Measurements from ENCODE around the gene DAGLA. TPM values are rescaled to one million over a fixed set of nuclear protein-coding genes. Genes with fewer than 3 reads are reported as not detected.
A peak's percentile ranks its signal among the peaks of the same experiment; 100 is the strongest.

DAGLA gene
- total RNA-seq, 1 donor, result 3.6 TPM

GRCh38 chr11:61718046-61718531 lies 37.9 kb downstream of the DAGLA start:
- Histone ChIP-seq H3K79me2 (ENCODE audit: insufficient read depth, low read length) (peaks cover 24% of the 10 kb centered on the region), H3K4me1 (ENCODE audit: insufficient read depth, low read length) (peaks cover 19% of the 10 kb centered on the region), H3K36me3 (ENCODE audit: insufficient read depth, low read length) (peaks cover 8% of the 10 kb centered on the region), H3K27ac (ENCODE audit: low read depth, low read length) (peak overlapping the region; percentile 50), H3K4me2 (ENCODE audit: insufficient read depth, low read length) (peak overlapping the region; percentile 75), H3K9me3 (ENCODE audit: low read depth, low read length) (no peaks in the 10 kb centered on the region), H3K27me3 (ENCODE audit: insufficient read depth, low read length) (no peaks in the 10 kb centered on the region), H2AFZ (ENCODE audit: low read length) (peak overlapping the region; percentile 7), H4K20me1 (ENCODE audit: insufficient read depth, low read length) (no peaks in the 10 kb centered on the region), H3K4me3 (ENCODE audit: insufficient read depth, low read length) (peak overlapping the region; percentile 80)
- no peak for DNase-seq (ENCODE audit: insufficient read length, low spot score, missing footprints)
- TF ChIP-seq, protein P1, sequence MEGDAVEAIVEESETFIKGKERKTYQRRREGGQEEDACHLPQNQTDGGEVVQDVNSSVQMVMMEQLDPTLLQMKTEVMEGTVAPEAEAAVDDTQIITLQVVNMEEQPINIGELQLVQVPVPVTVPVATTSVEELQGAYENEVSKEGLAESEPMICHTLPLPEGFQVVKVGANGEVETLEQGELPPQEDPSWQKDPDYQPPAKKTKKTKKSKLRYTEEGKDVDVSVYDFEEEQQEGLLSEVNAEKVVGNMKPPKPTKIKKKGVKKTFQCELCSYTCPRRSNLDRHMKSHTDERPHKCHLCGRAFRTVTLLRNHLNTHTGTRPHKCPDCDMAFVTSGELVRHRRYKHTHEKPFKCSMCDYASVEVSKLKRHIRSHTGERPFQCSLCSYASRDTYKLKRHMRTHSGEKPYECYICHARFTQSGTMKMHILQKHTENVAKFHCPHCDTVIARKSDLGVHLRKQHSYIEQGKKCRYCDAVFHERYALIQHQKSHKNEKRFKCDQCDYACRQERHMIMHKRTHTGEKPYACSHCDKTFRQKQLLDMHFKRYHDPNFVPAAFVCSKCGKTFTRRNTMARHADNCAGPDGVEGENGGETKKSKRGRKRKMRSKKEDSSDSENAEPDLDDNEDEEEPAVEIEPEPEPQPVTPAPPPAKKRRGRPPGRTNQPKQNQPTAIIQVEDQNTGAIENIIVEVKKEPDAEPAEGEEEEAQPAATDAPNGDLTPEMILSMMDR (IDR thresholded peaks at IDR 0.05; ENCODE audit: extremely low read depth, low read depth, low read length), result no peak

DNA sequence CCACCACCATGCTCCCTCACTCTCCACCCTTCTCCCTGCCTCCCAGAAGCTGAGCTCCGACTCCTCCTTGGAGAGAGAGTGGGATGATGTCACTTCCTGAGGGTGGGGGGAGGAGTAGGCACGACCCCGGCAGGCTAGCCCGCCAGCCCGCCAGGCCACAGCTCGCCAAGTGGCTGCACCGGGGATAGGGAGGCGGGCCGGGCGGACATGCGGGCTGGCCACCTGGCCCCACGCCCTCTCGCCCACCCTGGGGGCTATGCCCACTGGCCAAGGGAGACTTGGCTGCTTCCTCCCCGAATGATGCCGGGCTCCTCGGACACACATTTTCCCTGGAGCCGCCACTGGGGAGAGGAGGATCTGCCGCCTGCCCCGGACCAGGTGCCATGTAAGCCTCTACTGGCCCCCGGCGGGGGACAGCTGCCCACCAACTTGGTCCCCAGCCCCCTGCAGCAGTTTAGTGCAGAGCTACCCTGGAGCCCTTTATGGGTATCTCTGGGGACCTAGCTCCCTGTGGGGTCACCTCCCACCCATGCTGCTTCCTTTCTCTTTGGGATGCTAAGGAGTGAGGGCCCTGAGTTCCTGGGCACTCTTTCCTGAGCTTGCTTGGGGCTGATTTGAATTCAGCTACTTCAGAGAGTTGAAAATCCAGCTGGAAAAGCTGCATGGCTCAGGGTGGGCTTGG lies 38.6 kb downstream of the DAGLA start:
- TF ChIP-seq, protein P1 (IDR thresholded peaks at IDR 0.05; ENCODE audit: extremely low read depth, low read depth, low read length), result no peak
- Histone ChIP-seq H3K27ac (ENCODE audit: low read depth, low read length) (peak overlapping the region; percentile 61), H3K27me3 (ENCODE audit: insufficient read depth, low read length) (no peaks in the 10 kb centered on the region)

DNA sequence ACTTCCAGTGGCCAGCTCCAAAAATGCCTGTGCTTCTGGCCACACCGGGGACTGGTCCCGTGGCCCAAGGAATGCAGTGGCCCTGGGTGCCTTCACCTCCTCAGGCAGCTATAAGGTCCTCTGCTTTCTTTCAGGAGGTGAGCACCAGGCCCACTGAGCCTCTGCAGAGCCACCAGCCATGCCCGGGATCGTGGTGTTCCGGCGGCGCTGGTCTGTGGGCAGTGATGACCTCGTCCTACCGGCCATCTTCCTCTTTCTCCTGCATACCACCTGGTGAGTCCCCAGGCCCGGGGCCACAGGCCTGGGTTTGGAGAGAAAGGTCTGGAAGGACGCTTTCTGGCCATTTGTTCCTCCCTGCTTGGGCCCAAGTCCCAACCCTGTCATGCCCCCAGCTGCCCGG lies 39.8 kb downstream of the DAGLA start:
- H4K20me1 ChIP-seq (ENCODE audit: insufficient read depth, low read length), result no peaks in the 10 kb centered on the region
- H3K27me3 ChIP-seq (ENCODE audit: insufficient read depth, low read length), result no peaks in the 10 kb centered on the region
- H3K4me2 ChIP-seq (ENCODE audit: insufficient read depth, low read length), result no peak overlapping the region
- H3K4me1 ChIP-seq (ENCODE audit: insufficient read depth, low read length), result peaks cover 19% of the 10 kb centered on the region
- TF ChIP-seq, protein P1 (IDR thresholded peaks at IDR 0.05; ENCODE audit: extremely low read depth, low read depth, low read length), result no peak
- no peak overlapping the region for H2AFZ ChIP-seq (ENCODE audit: low read length)
- no peak overlapping the region for H3K27ac ChIP-seq (ENCODE audit: low read depth, low read length)
- DNase-seq (ENCODE audit: insufficient read length, low spot score, missing footprints), result no peak
- no peaks in the 10 kb centered on the region for H3K9me3 ChIP-seq (ENCODE audit: low read depth, low read length)
- H3K36me3 ChIP-seq (ENCODE audit: insufficient read depth, low read length), result peaks cover 18% of the 10 kb centered on the region
- H3K79me2 ChIP-seq (ENCODE audit: insufficient read depth, low read length), result peaks cover 24% of the 10 kb centered on the region
- no peak overlapping the region for H3K4me3 ChIP-seq (ENCODE audit: insufficient read depth, low read length)

More for the DNA sequence above, 38.6 kb downstream of the DAGLA start:
- Histone ChIP-seq H3K9me3 (ENCODE audit: low read depth, low read length) (no peaks in the 10 kb centered on the region), H4K20me1 (ENCODE audit: insufficient read depth, low read length) (no peaks in the 10 kb centered on the region), H3K4me1 (ENCODE audit: insufficient read depth, low read length) (peaks cover 19% of the 10 kb centered on the region), H3K79me2 (ENCODE audit: insufficient read depth, low read length) (peaks cover 24% of the 10 kb centered on the region), H2AFZ (ENCODE audit: low read length) (peak overlapping the region; percentile 74), H3K36me3 (ENCODE audit: insufficient read depth, low read length) (peaks cover 8% of the 10 kb centered on the region), H3K4me3 (ENCODE audit: insufficient read depth, low read length) (peak overlapping the region; percentile 80), H3K4me2 (ENCODE audit: insufficient read depth, low read length) (peak overlapping the region; percentile 75)
- DNase-seq (ENCODE audit: insufficient read length, low spot score, missing footprints), result peak; percentile 99

DNA sequence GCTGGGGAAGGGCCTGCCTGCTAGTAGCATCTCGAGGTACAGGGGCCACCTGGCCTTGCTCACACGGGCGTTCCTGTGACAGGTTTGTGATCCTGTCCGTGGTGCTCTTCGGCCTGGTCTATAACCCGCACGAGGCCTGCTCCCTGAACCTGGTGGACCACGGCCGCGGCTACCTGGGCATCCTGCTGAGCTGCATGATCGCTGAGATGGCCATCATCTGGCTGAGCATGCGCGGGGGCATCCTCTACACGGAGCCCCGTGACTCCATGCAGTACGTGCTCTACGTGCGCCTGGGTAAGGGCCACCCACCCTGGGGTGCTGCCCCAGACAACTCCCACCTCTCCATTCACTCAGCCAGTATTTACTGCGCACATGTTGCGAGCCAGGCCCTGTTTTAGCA lies 40.4 kb downstream of the DAGLA start:
- H3K4me2 ChIP-seq (ENCODE audit: insufficient read depth, low read length), result no peak overlapping the region
- no peak overlapping the region for H2AFZ ChIP-seq (ENCODE audit: low read length)
- H3K27ac ChIP-seq (ENCODE audit: low read depth, low read length), result no peak overlapping the region
- no peaks in the 10 kb centered on the region for H4K20me1 ChIP-seq (ENCODE audit: insufficient read depth, low read length)
- peaks cover 19% of the 10 kb centered on the region for H3K4me1 ChIP-seq (ENCODE audit: insufficient read depth, low read length)
- no peaks in the 10 kb centered on the region for H3K27me3 ChIP-seq (ENCODE audit: insufficient read depth, low read length)
- peaks cover 21% of the 10 kb centered on the region for H3K36me3 ChIP-seq (ENCODE audit: insufficient read depth, low read length)
- no peak overlapping the region for H3K4me3 ChIP-seq (ENCODE audit: insufficient read depth, low read length)
- no peaks in the 10 kb centered on the region for H3K9me3 ChIP-seq (ENCODE audit: low read depth, low read length)
- peaks cover 22% of the 10 kb centered on the region for H3K79me2 ChIP-seq (ENCODE audit: insufficient read depth, low read length)
- TF ChIP-seq, protein P1 (IDR thresholded peaks at IDR 0.05; ENCODE audit: extremely low read depth, low read depth, low read length), result no peak
- no peak for DNase-seq (ENCODE audit: insufficient read length, low spot score, missing footprints)

Data from osteoblast (primary cell).